Measurements from ENCODE around the gene RXFP3.
"Not testable (repeated sequence)": the region's sequence is repeated elsewhere in the genome, so short reads cannot be mapped to it uniquely, and the experiment has no call there.

RXFP3 gene

GRCh38 chr5:33937017-33937706 lies 976 bp downstream of the RXFP3 start:
- DNase-seq, result no peak

GRCh38 chr5:33937707-33938506 lies 1.7 kb downstream of the RXFP3 start:
- DNase-seq, result no peak

GRCh38 chr5:33938507-33938796 lies 2.3 kb downstream of the RXFP3 start:
- no peak for DNase-seq

- no peak for DNase-seq
Observed at GRCh38 chr5:33938881-33939280, 2.7 kb downstream of the RXFP3 start.

- DNase-seq, result no peak
Observed at GRCh38 chr5:33939556-33940262, 3.5 kb downstream of the RXFP3 start.

- DNase-seq, result no peak
Observed at GRCh38 chr5:33941090-33941489, 4.9 kb downstream of the RXFP3 start.

GRCh38 chr5:33944543-33945132 lies 8.5 kb downstream of the RXFP3 start:
- DNase-seq, result no peak

- not testable (repeated sequence) for DNase-seq
Observed at GRCh38 chr5:33952175-33952574, 16.0 kb downstream of the RXFP3 start.

- DNase-seq, result no peak
Observed at GRCh38 chr5:33957577-33958150, 21.5 kb downstream of the RXFP3 start.

GRCh38 chr5:33958176-33958575 lies 22.0 kb downstream of the RXFP3 start:
- DNase-seq, result no peak

- no peak for DNase-seq
Observed at GRCh38 chr5:33964132-33964700, 28.0 kb downstream of the RXFP3 start.

- no peak for DNase-seq
Observed at GRCh38 chr5:33966805-33967204, 30.6 kb downstream of the RXFP3 start.

GRCh38 chr5:33968211-33969005 lies 32.2 kb downstream of the RXFP3 start:
- DNase-seq, result no peak

GRCh38 chr5:33969572-33970452 lies 33.6 kb downstream of the RXFP3 start:
- no peak for DNase-seq

GRCh38 chr5:33973271-33973670 lies 37.1 kb downstream of the RXFP3 start:
- DNase-seq, result no peak

GRCh38 chr5:33975852-33976251 lies 39.7 kb downstream of the RXFP3 start:
- DNase-seq, result no peak

- no peak for DNase-seq
Observed at GRCh38 chr5:33976307-33976706, 40.1 kb downstream of the RXFP3 start.

GRCh38 chr5:33978306-33978705 lies 42.1 kb downstream of the RXFP3 start:
- DNase-seq, result no peak

GRCh38 chr5:33980030-33980429 lies 43.8 kb downstream of the RXFP3 start:
- DNase-seq, result no peak

- DNase-seq, result no peak
Observed at GRCh38 chr5:33981408-33982162, 45.4 kb downstream of the RXFP3 start.

Measured in T-helper 9 cell (primary cell).